NCI-H1417 (cell line): ENCODE results near the gene TEAD1.

Experiments
- DNase-seq, 3 experiments: peaks; one replicate each; lab custom pipeline; 2025; lab: John Stamatoyannopoulos, UW

TEAD1 gene

GRCh38 chr11:12686246-12687060 lies 12.2 kb downstream of the TEAD1 start:
- DNase-seq: no peak

- DNase-seq: no peak
Measured at GRCh38 chr11:12687216-12687623, 13.0 kb downstream of the TEAD1 start.

GRCh38 chr11:12687740-12688139 lies 13.5 kb downstream of the TEAD1 start:
- no peak for DNase-seq

GRCh38 chr11:12689029-12689755 lies 15.0 kb downstream of the TEAD1 start:
- DNase-seq: peak in 1 of 3 experiments; percentile 35

- no peak for DNase-seq
Measured at GRCh38 chr11:12690663-12691062, 16.4 kb downstream of the TEAD1 start.

- no peak for DNase-seq
Measured at GRCh38 chr11:12691473-12691872, 17.3 kb downstream of the TEAD1 start.

- DNase-seq: peak in 2 of 3 experiments; percentile 17 to 50
Measured at GRCh38 chr11:12692229-12693075, 18.2 kb downstream of the TEAD1 start.

GRCh38 chr11:12693094-12693478 lies 18.9 kb downstream of the TEAD1 start:
- peak in 1 of 3 experiments; percentile 56 for DNase-seq

GRCh38 chr11:12693479-12694182 lies 19.4 kb downstream of the TEAD1 start:
- DNase-seq: peak; percentile 67 to 86 (median 83)

GRCh38 chr11:12694183-12694531 lies 19.9 kb downstream of the TEAD1 start:
- DNase-seq: peak in 1 of 3 experiments; percentile 67

GRCh38 chr11:12695221-12695794 lies 21.1 kb downstream of the TEAD1 start:
- DNase-seq: no peak

- no peak for DNase-seq
Measured at GRCh38 chr11:12695873-12696272, 21.7 kb downstream of the TEAD1 start.

GRCh38 chr11:12696911-12697581 lies 22.8 kb downstream of the TEAD1 start:
- peak; percentile 59 to 82 (median 62) for DNase-seq

- no peak for DNase-seq
Measured at GRCh38 chr11:12698048-12698447, 23.8 kb downstream of the TEAD1 start.

GRCh38 chr11:12701811-12702592 lies 27.8 kb downstream of the TEAD1 start:
- no peak for DNase-seq

GRCh38 chr11:12702999-12703453 lies 28.8 kb downstream of the TEAD1 start:
- no peak for DNase-seq

GRCh38 chr11:12704049-12704448 lies 29.8 kb downstream of the TEAD1 start:
- no peak for DNase-seq

- no peak for DNase-seq
Measured at GRCh38 chr11:12705874-12706273, 31.7 kb downstream of the TEAD1 start.

- DNase-seq: peak; percentile 70 to 93 (median 92)
Measured at GRCh38 chr11:12706545-12707499, 32.6 kb downstream of the TEAD1 start.
